Fibroblast of skin of right biceps (primary cell): ENCODE results near the gene MAT2B.

ENCODE experiments used
- DNase-seq: peaks from one replicate; pipeline ENCODE4 v3.0.0-alpha.2; 2013

Gene MAT2B

DNA sequence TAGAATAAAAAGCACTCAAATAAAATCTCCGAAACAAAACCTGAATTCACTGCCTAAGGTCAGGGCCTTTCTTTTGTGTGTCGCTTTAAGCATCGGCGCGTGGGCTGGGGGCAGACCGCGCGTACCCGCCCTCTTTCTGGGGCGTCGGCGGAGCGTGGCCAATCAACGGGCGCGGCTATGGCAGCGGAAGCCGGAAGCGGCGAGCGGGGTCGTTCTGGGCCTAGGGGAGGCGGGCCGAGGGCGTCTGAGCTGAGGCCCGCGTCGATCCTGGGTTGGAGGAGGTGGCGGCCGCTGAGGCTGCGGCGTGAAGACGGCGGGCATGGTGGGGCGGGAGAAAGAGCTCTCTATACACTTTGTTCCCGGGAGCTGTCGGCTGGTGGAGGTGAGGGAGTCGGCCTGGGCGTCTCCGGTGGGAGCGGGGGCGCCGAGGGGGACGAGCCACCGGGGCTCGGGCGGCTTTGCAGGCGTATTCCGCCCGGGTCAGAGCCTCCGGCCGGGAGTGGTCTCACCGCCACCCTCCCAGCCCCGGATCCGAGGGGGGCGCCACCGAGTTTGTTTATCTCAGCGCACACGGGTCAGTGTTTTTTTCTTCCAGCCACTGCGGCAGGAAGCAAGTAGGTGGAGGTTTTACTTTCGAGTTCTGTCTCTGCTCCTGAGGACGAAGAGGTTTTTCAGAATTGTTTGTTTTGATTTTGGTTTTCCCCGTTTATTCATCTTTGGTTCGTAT lies at the start of gene MAT2B:
Gene MAT2B (plus strand): TSS at position 252 of the 727 bp plus-strand sequence. CDS start 68 bp downstream, at position 320.
- peak; percentile 95 for DNase-seq

DNA sequence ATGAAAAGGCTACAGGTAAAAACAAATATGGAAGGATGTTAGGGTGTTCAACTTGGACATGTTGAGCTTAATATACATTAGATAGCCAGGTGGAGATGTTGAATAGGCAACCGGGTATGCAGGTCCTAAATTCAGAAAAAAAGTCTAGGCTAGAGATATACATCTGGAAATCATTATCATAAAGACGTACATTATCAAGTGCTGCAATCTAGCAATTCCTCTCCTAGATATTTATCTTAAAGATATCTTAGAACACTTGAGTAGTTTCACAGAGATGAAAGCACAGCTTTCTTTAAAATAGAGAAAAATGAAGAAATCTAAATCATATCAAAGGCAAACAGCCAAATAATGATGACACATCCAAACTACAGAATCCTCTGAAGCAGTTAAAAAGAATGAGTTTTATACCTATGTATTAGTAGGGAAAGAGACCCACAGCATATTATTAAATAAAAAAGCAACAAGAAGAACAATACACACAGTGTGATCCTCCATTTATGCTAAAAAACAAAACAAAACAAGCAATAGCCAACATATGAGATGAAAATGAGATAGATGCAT lies 49.3 kb upstream of the MAT2B start:
- no peak for DNase-seq

DNA sequence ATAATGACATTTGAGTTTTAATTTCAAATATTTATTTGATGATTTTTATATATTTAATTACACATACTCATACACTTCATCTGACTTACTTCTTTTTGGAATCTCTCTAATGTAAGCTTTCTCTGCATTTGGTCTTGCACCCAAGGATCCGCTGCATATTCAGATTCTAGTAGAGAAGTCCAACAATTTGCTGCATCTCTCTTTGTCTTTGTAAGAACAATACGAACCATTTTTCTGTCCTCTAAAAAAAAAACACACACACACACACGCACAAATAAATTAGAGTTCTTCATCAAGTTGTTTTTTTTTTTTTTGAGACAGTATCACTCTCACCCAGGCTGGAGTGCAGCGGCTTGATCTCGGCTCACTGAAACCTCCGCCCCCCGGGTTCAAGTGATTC lies 48.6 kb upstream of the MAT2B start:
- no peak for DNase-seq

DNA sequence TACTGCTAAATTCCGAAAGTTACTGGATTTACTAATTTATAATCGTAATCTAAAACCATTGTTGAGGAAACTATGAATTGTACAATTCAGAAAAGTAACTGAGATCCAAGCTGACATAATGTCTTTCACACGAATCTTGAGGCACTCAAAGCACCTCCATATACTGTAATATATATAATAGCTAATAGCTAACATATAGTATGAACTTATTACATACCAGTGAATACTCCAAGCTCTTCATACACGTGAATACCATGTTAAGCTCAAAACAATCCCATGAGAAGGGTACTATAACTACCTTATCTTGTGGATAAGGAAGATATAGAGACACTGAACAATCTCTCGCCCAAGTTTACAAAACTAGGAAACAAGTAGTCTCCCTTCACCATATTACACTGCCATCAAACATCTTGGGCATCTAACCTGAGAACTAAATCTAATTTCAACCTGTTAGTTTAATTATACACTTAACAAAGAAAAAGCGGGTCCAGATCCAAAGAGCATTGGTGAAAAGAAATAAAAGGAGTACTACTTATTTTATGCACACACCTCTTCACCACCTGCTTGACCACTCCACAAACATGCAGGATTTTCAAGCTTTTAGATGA lies 46.5 kb upstream of the MAT2B start:
- DNase-seq = no peak

DNA sequence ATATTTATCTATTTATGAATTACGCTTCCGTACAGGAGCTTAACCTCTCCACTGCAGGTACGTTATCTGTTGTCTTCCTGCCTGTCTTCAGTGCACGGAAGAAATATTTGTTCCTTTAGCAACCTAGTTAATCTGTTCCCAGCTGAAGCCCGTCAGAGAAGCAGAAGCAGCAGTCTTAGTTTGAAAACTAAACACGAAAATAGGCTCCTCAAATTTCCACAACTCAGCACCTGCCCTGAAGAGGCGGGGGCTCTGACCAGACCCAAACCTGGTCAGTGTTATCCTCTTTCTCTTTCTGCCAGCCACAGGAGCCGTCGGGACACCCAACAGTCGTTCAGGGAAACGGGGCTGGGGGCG lies 46.0 kb upstream of the MAT2B start:
- no peak for DNase-seq

DNA sequence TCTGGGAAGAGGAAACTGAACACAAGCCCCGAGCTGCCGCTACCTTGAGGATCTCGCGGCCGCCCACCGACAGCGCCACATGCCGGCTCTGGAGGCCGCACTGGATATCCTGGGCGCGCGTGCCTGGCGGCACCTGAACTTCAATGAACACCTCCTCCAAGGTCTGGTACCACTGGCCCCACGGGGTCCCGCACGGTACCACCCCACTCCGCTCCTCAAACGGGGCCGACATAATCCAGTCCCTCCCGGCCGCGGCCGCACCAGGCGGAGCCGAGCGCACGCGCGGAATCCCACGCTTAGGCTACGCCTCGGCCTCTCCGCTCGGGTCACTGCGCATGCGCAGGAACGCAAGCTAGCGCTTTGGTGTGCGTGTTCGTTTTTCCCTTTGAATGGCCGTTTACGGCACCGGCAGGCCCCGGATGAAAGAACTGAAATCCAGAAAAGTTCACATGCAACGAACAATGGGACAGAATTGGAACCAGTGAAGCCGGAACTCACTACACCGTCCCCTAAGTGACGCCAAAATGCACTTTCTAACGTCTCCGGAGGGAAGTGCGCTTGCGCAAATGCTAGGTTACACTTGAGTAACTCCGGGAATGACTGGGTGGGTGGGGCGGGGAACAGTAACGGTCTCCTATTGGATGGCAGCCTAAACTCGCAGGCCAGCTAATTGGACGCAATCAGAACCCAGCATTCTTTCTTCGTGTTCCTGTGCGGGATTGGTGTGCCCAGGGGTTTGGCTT lies 45.4 kb upstream of the MAT2B start, which contains the start of gene NUDCD2:
Gene NUDCD2 (minus strand): TSS at position 284 of the 743 bp plus-strand sequence. CDS start 52 bp downstream, at position 232.
- DNase-seq = peak; percentile 99

DNA sequence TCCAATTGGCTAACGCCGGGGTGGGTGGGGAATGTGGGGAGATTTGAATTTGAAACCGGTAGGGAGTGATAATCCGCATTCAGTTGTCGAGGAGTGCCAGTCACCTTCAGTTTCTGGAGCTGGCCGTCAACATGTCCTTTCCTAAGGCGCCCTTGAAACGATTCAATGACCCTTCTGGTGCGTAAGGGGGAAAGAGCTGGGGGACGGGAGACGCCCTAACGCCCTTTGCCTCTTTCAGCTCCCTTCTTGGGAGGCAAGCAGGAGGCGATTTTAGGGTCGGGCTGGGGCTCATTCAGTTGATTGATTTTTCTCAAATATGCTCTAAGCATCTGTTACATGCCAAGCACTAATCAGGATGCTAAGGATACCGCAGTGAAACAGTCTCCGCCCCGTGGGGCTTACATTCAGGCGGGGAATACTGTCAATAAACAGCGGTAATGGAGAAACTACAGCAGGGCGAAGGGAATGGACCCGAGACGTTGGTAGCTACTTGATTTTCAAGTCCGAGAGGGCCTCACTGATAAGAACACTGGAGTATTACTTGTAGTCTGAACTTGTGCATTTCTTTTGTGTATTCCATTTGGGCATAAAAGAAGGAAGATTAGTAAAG lies 44.8 kb upstream of the MAT2B start, which contains the start of gene HMMR:
Gene HMMR (plus strand): TSS at position 71 of the 610 bp plus-strand sequence. CDS start 61 bp downstream, at position 132.
- no peak for DNase-seq

DNA sequence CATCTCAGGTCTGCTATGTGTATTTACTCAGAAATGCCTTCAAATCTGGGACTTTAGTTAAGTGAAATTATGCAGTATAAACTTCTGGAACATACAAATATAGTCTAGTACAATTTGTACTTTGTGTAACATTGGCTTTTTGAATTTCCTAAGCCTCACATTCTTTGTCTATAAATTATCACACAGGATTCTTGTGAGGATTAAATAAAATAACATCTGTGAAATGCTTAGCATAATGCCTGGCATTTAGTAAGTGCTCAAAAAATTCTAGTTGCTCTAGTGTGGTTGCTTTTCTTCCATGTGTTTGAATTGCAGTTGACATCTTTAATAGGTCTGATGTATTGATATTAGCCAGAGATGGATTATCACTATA lies 42.4 kb upstream of the MAT2B start:
- DNase-seq = no peak

DNA sequence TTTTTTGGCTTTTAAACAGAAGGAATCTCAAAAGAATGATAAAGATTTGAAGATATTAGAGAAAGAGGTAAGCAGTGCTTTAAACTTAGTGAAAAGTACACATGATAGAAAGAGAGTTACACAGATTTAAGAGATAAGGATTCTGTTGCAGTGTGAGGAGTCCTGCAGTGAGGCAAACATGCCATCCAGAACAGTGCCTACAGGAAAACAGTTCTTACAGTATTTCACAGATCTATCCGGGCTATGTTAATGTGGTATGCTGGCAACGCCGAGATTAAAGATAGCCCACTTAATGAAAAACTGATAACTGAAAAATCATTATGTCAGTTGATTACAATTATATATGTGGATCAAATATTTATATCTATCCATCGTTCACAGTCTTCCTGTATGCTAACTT lies 37.7 kb upstream of the MAT2B start:
- DNase-seq = no peak

DNA sequence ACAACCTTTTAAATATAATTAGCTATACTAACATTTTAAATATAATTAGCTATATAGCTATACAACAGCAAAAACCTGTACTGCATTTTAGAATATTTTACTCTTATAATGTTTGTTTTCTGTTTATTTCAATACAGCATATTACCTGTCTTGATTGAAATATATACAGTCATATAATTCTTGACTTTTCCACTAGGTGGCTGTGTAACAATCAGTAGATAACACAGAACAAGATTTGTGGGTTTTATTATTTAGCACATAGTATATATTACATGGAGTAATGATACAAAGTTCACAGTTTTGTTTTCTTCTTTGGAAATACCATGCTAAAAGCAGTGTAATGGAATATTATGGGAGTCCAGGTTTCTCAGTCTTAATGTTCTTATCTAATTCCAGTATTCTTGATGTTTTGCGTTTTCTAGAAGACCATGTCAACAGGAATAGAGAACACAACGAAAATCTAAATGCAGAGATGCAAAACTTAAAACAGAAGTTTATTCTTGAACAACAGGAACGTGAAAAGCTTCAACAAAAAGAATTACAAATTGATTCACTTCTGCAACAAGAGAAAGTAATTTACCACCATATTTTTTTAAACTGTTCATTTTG lies 31.7 kb upstream of the MAT2B start:
- no peak for DNase-seq

DNA sequence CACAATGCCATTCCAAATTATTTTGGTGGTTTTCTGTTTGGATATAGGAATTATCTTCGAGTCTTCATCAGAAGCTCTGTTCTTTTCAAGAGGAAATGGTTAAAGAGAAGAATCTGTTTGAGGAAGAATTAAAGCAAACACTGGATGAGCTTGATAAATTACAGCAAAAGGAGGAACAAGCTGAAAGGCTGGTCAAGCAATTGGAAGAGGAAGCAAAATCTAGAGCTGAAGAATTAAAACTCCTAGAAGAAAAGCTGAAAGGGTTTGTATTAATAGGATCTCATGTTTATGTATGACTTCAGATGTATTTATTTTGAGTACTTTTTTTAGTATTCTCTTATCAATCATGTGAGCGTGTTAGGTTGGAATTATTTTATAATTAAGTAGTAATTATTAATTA lies 30.0 kb upstream of the MAT2B start:
- DNase-seq = no peak

DNA sequence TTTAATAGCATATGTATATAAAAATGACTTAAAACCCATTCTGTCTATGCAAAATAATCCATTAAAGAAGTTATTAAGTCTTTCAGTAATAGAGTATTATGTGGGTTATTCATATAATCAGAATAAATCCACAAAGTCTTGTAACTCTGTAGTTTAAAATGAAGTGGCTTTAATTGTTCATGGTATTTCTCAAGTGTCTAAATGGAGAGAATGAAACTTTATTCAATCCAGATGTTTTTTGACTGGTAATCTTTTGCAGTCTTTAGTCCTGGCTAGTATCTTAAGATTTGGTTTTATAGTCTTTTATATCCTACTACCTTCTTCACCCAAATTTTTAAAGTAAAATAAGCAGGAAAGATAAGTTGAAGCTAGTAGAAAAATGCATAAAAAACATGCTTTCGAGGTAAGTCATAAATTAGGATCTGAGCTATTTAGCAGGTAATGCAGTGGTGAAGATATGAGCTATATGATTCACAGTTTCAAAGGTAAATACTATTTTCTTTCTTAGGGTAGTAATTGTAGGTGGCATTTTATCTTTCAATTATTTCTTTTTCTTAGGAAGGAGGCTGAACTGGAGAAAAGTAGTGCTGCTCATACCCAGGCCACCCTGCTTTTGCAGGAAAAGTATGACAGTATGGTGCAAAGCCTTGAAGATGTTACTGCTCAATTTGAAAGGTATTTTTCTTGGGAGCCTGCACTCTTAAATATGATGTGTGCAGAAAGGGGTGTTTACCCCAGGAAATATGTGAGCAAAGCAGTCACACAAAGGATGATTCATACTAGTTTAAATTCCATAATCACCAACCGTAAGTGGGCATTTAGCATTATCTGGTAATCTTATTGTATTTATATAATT lies 27.1 kb upstream of the MAT2B start:
- DNase-seq = peak; percentile 19

DNA sequence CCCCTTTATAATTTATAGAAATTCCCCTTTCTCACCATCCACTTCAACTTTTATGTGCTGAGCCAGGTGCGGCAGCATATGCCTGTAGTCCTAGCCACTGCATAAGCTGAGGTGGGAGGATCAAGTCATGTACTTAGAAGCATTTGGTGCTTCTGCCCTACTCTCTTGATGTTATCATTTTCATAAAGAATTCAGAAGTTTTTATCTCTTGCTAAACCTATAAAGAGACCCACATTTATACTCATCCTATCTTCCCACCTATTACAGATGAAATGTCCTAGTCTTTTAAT lies 26.5 kb upstream of the MAT2B start:
- no peak for DNase-seq

DNA sequence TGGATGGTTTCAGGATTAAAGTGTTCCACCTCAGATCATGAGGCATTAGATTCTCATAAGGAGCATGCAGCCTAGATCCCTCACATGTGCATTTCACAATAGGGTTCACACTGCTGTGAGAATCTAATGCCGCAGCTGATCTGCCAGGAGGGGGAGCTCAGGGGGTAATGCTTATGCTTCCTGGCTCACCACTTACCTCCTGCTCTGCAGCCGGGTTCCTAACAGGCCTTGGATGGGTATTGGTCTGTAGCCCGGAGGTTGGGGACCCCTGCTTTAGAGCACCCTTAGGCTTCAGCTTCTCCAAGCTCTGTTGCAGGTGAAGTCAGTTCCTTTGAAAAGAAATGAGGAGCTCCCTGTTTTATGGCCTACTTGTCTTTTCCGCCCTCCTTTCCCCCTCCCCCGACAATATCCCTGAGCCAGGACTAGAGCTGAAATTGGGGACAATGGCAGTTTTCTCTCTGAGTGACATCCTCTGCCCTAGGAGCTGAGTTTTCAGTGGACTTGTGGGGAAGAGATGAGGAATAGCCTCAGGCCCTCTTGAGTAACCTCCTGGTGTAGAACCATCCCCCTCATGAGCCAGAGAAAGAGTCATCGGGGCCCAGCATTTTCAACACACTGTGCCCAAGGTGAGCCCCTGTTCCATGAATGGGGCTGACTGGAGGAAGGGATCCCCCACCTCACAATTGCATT lies 16.2 kb upstream of the MAT2B start:
- peak; percentile 17 for DNase-seq

DNA sequence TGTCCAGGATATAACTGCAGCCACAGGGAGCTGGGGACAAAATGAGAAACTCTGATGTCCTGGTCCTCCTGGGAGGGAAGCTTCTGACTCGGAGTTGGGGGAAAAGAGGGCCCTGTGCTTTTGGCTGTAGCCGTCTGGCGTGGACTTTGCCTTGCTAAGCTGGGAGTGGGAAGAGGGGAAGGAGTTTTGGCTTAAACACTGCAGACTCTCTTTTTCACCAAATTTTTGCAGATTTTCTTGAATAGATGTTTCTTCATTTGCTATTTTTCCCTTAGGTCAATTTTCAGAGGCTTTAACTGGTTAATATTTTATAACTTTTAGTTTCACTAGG lies 15.7 kb upstream of the MAT2B start:
- DNase-seq = no peak

DNA sequence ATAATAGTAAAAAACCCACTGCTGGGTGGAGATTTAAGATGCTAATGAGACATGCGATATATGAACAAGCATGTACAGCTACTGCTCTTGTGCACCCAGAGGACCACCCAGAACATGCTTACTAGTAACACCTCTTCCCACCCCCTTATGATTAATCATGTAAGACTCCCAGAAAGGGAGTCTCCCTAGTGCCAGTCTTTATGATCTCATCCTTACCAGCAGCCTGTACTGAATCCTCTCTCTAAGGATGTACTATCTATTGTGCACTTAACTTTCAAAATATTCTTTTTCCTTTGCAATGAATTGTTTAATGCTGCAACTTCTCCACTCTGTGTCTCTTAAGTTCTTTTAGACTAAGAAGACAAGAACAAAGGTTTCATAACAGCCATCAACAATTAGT lies 9.1 kb upstream of the MAT2B start:
- peak; percentile 56 for DNase-seq

DNA sequence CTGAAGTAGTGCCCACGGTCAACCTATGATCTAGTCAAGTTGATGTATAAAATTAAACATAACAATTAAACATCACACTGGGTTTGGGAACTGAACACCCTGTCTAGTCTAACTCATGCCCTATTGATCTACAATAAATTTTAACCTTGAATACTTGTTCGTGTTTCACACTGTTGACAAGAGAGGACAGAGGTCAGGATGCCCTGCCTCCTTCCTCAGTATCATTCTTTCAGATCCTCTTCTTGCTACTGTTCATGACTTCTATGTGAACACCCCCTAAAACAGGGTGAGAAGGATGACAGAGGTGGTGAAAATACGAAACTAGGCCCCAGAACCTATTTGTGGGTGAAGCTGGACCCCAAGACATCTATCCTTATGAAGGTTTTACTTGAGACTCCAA lies 8.1 kb upstream of the MAT2B start:
- no peak for DNase-seq

DNA sequence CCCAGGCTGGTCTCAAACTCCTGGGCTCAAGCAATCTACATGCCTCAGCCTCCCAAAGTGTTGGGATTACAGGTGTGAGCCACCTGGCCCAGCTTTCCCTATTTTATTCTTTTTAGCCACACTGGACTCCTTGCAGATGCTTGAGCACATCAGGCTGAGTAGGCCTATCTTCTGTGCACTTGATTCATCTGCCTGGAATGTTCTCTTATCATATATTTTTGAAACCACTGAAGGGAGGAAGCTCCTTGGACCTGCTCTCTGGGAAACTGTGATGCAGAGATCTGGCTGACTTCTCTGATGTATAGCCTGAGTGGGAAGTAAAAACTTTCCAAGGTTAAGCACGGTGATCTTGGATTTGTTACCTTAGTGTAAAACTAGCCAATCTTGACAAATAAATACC lies 6.5 kb upstream of the MAT2B start:
- DNase-seq = peak; percentile 60

DNA sequence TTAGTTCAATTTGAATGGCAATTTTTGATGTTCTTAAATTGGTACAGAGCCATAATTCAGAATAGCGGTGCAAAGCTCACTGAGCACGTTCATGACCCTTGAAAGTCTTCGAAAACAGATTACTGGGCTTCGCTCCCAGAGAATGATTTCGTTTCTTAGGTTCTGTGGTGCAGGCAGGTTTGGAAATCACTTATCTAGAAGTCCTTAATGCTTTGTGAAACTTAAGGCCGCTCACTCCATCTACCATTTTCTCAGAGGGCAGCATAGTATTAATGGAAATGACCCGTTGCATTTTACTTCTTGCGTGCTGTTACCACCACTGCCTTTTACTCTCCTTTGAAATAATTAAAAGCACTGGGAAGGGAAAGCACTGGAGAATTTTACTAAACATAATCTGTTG lies 2.9 kb upstream of the MAT2B start:
- no peak for DNase-seq

DNA sequence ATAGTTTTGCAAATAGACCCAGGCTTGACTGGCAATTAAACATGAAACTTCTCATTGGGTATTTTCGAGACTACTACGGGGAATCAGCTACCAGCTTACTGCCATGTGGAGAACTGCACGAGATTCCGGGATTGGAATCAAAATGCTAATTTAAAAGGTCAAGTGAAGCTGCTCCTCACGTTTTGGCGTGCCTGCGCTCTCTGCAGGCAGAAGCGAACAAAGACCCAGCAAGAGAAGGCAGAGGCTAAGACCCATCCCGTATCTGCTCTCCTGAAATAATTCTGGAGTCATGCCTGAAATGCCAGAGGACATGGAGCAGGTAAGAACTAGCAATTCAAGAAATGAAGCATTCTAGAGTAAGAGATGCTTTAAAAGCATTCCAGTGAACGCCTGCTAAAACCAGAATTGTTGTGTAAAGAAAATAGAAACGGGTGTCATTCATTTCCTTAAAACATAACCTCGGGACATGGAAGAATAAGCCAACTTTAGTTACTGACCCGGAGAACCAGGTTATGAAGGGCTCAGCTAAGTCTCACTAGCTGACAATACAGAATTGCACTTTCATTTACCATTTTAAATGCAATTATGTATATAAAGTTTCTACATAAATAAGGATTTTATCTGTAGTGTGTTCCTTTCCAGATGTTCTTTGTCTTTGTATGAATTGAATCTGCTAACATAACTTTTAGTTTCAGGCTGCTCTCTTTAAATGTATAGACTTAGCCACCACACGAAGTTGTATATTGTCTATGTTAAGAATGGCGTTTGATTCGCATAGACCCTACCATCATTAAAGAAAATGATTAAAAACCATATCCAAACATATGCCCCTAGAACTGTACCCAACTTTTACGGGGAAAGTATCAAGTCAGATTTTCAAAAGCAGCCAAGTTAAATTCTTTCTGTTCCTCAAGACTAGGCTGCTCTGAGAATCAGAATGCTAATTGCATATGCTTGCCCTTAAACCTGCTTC lies 2.0 kb upstream of the MAT2B start:
- peak; percentile 85 for DNase-seq
